IMR-90 (cell line): ENCODE data around the gene NEFH.

Source experiments
- BHLHE40 ChIP-seq: fragments of 150-350 bp; IDR thresholded peaks from 2 replicates; pipeline ENCODE4 v1.6.1; 2016; ENCODE audit warnings: mild to moderate bottlenecking, low read depth, low read length
- CEBPB ChIP-seq: IDR thresholded peaks from 2 replicates; pipeline ENCODE4 v1.6.1; 2012; ENCODE audit warnings: low read depth, low read length, improper control_type of control experiment
- CTCF ChIP-seq: conservative IDR thresholded peaks from 2 replicates; pipeline ENCODE4 v1.5.1; 2012; ENCODE audit warnings: mild to moderate bottlenecking, low read depth, low read length, improper control_type of control experiment
- ELK1 ChIP-seq: fragments of 150-350 bp; IDR thresholded peaks from 2 replicates; pipeline ENCODE4 v1.6.1; 2016; ENCODE audit warnings: low read depth, mild to moderate bottlenecking, low read length, moderate library complexity, borderline replicate concordance
- FOS ChIP-seq: fragments of 150-350 bp; IDR thresholded peaks from 2 replicates; pipeline ENCODE4 v1.6.1; 2016; ENCODE audit warnings: low read depth, low read length
- MAFK ChIP-seq: IDR thresholded peaks from 2 replicates; pipeline ENCODE4 v1.6.1; 2012; ENCODE audit warnings: low read depth, low read length, improper control_type of control experiment
- POLR2A ChIP-seq: IDR thresholded peaks from 2 replicates; pipeline ENCODE4 v1.6.1; 2012; ENCODE audit warnings: mild to moderate bottlenecking, low read depth, low read length
- RAD21 ChIP-seq: IDR thresholded peaks from 2 replicates; pipeline ENCODE4 v1.6.1; 2012; ENCODE audit warnings: low read length, improper control_type of control experiment
- RCOR1 ChIP-seq: IDR thresholded peaks from 2 replicates; pipeline ENCODE4 v1.6.1; 2012; ENCODE audit warnings: mild to moderate bottlenecking, low read length, improper control_type of control experiment; ENCODE audit not compliant: insufficient replicate concordance
- RFX5 ChIP-seq: IDR thresholded peaks from 2 replicates; pipeline ENCODE4 v1.8.0; 2012; ENCODE audit warnings: low read depth, mild to moderate bottlenecking, low read length, moderate library complexity
- SMC3 ChIP-seq: fragments of 150-350 bp; IDR thresholded peaks from 2 replicates; pipeline ENCODE4 v1.6.1; 2016; ENCODE audit warnings: low read depth, mild to moderate bottlenecking, antibody characterized with exemption, low read length, moderate library complexity
- USF2 ChIP-seq: fragments of 150-350 bp; IDR thresholded peaks from 2 replicates; pipeline ENCODE4 v1.6.1; 2017; ENCODE audit warnings: mild to moderate bottlenecking, antibody characterized with exemption, low read length, low read depth

- TF ChIP-seq CTCF (no peak), SMC3 (no peak), POLR2A (no peak), FOS (no peak), CEBPB (no peak), RFX5 (no peak), RCOR1 (no peak), USF2 (no peak), MAFK (no peak), BHLHE40 (no peak), RAD21 (no peak), ELK1 (no peak)
These were observed 670 bp downstream of the NEFH start for GRCh38 chr22:29480512-29481264.
